Measurements from ENCODE around the gene FAM168A. TPM values are rescaled to one million over a fixed set of nuclear protein-coding genes. Genes with fewer than 3 reads are reported as not detected.

The FAM168A gene
- total and polyA plus RNA-seq, 9 of the 15 experiments (the other 6 are each of a cell fraction or from before 2014, with no cell fraction given), result 0.44 to 7.2 (median 2.9) TPM

GRCh38 chr11:73453562-73453961 lies 144.3 kb downstream of the FAM168A start:
- intact Hi-C loops (cut with micrococcal nuclease) (no loop called here), in situ Hi-C loops (cut with MboI) (no loop called here)
- POLR2A ChIA-PET, result interaction anchor here (1.0 to 1.4 kb wide), 2 partner anchors 17 to 19 kb away, joined by 3 read pairs; no protein-coding TSS in a partner anchor

More at GRCh38 chr11:73453562-73453961, 144.3 kb downstream of the FAM168A start:
- H2AFZ ChIP-seq (ENCODE audit: low read depth, low read length), result no peak overlapping the region
- H4K20me1 ChIP-seq (replicated peaks; ENCODE audit: control insufficient read depth, insufficient read depth, low read length), result no peaks in the 10 kb centered on the region
- no peaks in the 10 kb centered on the region for H3K4me1 ChIP-seq (replicated peaks in 1 of 2; ENCODE audit: control insufficient read depth in 2 of 2, insufficient read depth in 2 of 2, low read length in 2 of 2)
- no peaks in the 10 kb centered on the region for H3K9me3 ChIP-seq (replicated peaks; ENCODE audit: control insufficient read depth, insufficient read depth, low read depth, low read length)
- no peak for FAIRE-seq
- no peak overlapping the region for H3K9ac ChIP-seq (ENCODE audit: insufficient read depth in 1 of 2, low read depth in 2 of 2, low read length in 2 of 2)
- no TSS peak for BruUV-seq (replicated peaks)
- no peaks in the 10 kb centered on the region for H3K9me1 ChIP-seq (ENCODE audit: control insufficient read depth, insufficient read depth, low read length)
- H3K27ac ChIP-seq (ENCODE audit: extremely low read depth, low read depth, low read length), result no peak overlapping the region
- H3K79me2 ChIP-seq (ENCODE audit: control insufficient read depth, insufficient read depth, low read length), result no peaks in the 10 kb centered on the region
- no peak overlapping the region for H3K4me2 ChIP-seq (ENCODE audit: insufficient read depth, low read length)
- TF ChIP-seq ZNF124 (CRISPR knock-in tag; IDR thresholded peaks at IDR 0.05) (no peak), NCOR1 (IDR thresholded peaks at IDR 0.05) (no peak), CEBPG (CRISPR knock-in tag; IDR thresholded peaks at IDR 0.05) (no peak), CEBPG (tag; conservative IDR thresholded peaks at IDR 0.05 in 1 of 2, IDR thresholded peaks at IDR 0.05 in 1 of 2) (peak; percentile 54 to 64; a peak in 3 of 4 replicates), ILK (tag; IDR thresholded peaks at IDR 0.05; ENCODE audit: borderline replicate concordance, low read depth) (no peak), ATF6 (CRISPR knock-in tag; IDR thresholded peaks at IDR 0.05) (no peak), ARID3A (IDR thresholded peaks at IDR 0.05; ENCODE audit: borderline replicate concordance, low read depth, low read length) (no peak), EGR1 (conservative IDR thresholded peaks at IDR 0.05) (no peak), TCF3 (CRISPR knock-in tag; IDR thresholded peaks at IDR 0.05) (no peak), ZNF644 (tag; IDR thresholded peaks at IDR 0.05; ENCODE audit: low read depth) (no peak), ZNF143 (CRISPR knock-in tag; IDR thresholded peaks at IDR 0.05) (no peak), CEBPB (tag; IDR thresholded peaks at IDR 0.05) (peak; percentile 78), MAFF (IDR thresholded peaks at IDR 0.05; ENCODE audit: low read length) (no peak), BRF1 (IDR thresholded peaks at IDR 0.05; ENCODE audit: borderline replicate concordance, extremely low read depth, insufficient read length) (no peak), ESRRA (IDR thresholded peaks at IDR 0.05; ENCODE audit: borderline replicate concordance, low read depth) (no peak), TBP (optimal IDR thresholded peaks at IDR 0.05; ENCODE audit: low read depth, low read length) (no peak), SRSF9 (IDR thresholded peaks at IDR 0.05; ENCODE audit: borderline replicate concordance, low read depth, low read length) (no peak)
- H3K4me3 ChIP-seq, result no peak overlapping the region
- no peak for ATAC-seq
- 2% methylated on average over 4 of the region's 4 CpGs for WGBS (ENCODE audit: insufficient coverage, low coverage, missing lambda C conversion rate)
- no peak for DNase-seq (ENCODE audit: extremely low read depth in 1 of 4, low spot score in 3 of 4)
- CTCF ChIA-PET (ENCODE audit: low intra/inter-chr PET ratio), result no interaction called here
- H3K36me3 ChIP-seq (ENCODE audit: control insufficient read depth, insufficient read depth, low read length), result no peaks in the 10 kb centered on the region
- peaks cover 6 to 8% of the 10 kb centered on the region in 2 experiments; a peak in 3 of 5 replicates for H3K27me3 ChIP-seq (ENCODE audit: control insufficient read depth in 2 of 2, insufficient read depth in 2 of 2, low read length in 2 of 2)
